Sigmoid colon (tissue), 4 donors: ENCODE measurements around the gene CASP2.

Source experiments
- EP300 ChIP-seq, 4 donors: sonication (generic); formaldehyde crosslinking; IDR thresholded peaks; one replicate each; pipeline ENCODE4 v1.6.1; 2017; ENCODE audit warnings: antibody characterized with exemption in 4 of 4
- POLR2A ChIP-seq, 2 donors: fragments of 450-650 bp; IDR thresholded peaks; one replicate each; pipeline ENCODE4 v1.6.1; 2016; ENCODE audit warnings: antibody characterized with exemption in 2 of 2, mild to moderate bottlenecking in 2 of 2, moderate library complexity in 2 of 2
- POLR2AphosphoS5 ChIP-seq, 4 donors: sonication (generic); formaldehyde crosslinking; IDR thresholded peaks; one replicate each; pipeline ENCODE4 v1.6.1; 2017; ENCODE audit warnings: antibody characterized with exemption in 4 of 4
- TF ChIP-seq, protein P1 (sequence below), 4 experiments: fragments of 450-650 bp in 3 of 4; fragments of 200-600 bp in 1 of 4; IDR thresholded peaks; one replicate each; pipeline ENCODE4 v1.5.1; 2016 to 2019; ENCODE audit warnings: antibody characterized with exemption in 4 of 4, mild to moderate bottlenecking in 3 of 4, moderate library complexity in 2 of 4

DNA sequence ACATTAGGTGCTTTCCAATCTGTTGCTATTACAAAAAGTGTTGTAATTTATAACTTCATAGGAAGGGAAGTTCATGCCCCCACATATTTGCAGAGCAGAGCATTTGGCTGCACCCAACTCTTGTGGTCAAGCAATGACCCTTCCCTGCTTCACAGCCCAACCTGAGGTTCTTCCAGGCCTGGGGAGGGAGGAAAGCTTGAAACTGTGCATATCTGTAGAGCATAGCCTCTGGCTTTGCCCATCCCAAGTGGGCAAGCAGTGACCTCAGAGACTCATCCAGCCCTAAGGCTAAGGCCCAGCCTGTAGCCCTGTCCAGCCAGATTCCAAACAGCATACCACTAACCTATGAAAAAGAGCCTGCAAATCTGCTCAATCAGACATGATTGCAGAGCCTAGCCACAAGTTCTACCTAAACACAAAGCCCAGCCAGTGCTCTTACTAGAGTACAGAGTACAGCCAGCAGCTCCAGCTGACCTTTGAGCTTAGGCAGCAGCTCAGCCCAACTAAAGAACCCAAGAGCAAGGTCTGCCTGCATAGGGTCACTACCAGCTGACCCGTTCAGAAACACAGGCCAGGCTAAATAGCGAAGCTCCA, 39.3 kb upstream of the CASP2 start:
- TF ChIP-seq, protein P1, sequence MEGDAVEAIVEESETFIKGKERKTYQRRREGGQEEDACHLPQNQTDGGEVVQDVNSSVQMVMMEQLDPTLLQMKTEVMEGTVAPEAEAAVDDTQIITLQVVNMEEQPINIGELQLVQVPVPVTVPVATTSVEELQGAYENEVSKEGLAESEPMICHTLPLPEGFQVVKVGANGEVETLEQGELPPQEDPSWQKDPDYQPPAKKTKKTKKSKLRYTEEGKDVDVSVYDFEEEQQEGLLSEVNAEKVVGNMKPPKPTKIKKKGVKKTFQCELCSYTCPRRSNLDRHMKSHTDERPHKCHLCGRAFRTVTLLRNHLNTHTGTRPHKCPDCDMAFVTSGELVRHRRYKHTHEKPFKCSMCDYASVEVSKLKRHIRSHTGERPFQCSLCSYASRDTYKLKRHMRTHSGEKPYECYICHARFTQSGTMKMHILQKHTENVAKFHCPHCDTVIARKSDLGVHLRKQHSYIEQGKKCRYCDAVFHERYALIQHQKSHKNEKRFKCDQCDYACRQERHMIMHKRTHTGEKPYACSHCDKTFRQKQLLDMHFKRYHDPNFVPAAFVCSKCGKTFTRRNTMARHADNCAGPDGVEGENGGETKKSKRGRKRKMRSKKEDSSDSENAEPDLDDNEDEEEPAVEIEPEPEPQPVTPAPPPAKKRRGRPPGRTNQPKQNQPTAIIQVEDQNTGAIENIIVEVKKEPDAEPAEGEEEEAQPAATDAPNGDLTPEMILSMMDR (IDR thresholded peaks at IDR 0.05) = no peak
- TF ChIP-seq EP300 (IDR thresholded peaks at IDR 0.05) (no peak), POLR2A (IDR thresholded peaks at IDR 0.05) (no peak), POLR2AphosphoS5 (IDR thresholded peaks at IDR 0.05) (no peak)
